Transverse colon (tissue), 3 donors: ENCODE data around the gene HELZ2.

Source experiments
- CTCF ChIP-seq, 5 experiments: fragments of 200-600 bp in 3 of 5; fragments of 450-650 bp in 2 of 5; sonication (generic) in 3 of 5; IDR thresholded peaks; 1 replicate in 2 of 5; 2 replicates in 3 of 5; pipeline ENCODE4 v1.5.1; 2016 to 2017; ENCODE audit warnings: antibody characterized with exemption in 5 of 5, inconsistent platforms in 3 of 5, mild to moderate bottlenecking in 2 of 5, moderate library complexity in 1 of 5
- EP300 ChIP-seq: sonication (generic); formaldehyde crosslinking; IDR thresholded peaks from one replicate; pipeline ENCODE4 v1.6.1; 2017; ENCODE audit warnings: antibody characterized with exemption, low read depth
- POLR2A ChIP-seq: fragments of 450-650 bp; IDR thresholded peaks from one replicate; pipeline ENCODE4 v1.6.1; 2016; ENCODE audit warnings: antibody characterized with exemption, mild to moderate bottlenecking, moderate library complexity

GRCh38 chr20:63587256-63587655, 13.2 kb upstream of the HELZ2 start:
- TF ChIP-seq CTCF (IDR thresholded peaks at IDR 0.05) (no peak), EP300 (no peak), POLR2A (no peak)
